Epidermal melanocyte (primary cell): Measurements from ENCODE around the gene WSCD2.

Experiments used
- DNase-seq: peaks from one replicate; pipeline ENCODE4 v3.0.0; 2011; ENCODE audit warnings: low spot score; ENCODE audit not compliant: insufficient read length

Gene WSCD2

GRCh38 chr12:108129017-108129812 is at the start of gene WSCD2:
Gene WSCD2, plus strand, starts transcription at chr12:108129288. Its CDS starts 66,545 bp downstream, at chr12:108195833.
- DNase-seq: no peak

- no peak for DNase-seq
Measured at GRCh38 chr12:108079721-108080120, 49.4 kb upstream of the WSCD2 start.

GRCh38 chr12:108080363-108080762 is 48.7 kb upstream of the WSCD2 start:
- no peak for DNase-seq

GRCh38 chr12:108082485-108082884 is 46.6 kb upstream of the WSCD2 start:
- DNase-seq: no peak

- no peak for DNase-seq
Measured at GRCh38 chr12:108087900-108088299, 41.2 kb upstream of the WSCD2 start.

- no peak for DNase-seq
Measured at GRCh38 chr12:108090107-108090899, 38.8 kb upstream of the WSCD2 start.

GRCh38 chr12:108090932-108091678 is 38.0 kb upstream of the WSCD2 start:
- no peak for DNase-seq

- DNase-seq: no peak
Measured at GRCh38 chr12:108091679-108092051, 37.4 kb upstream of the WSCD2 start.

- no peak for DNase-seq
Measured at GRCh38 chr12:108093209-108093608, 35.9 kb upstream of the WSCD2 start.

- DNase-seq: no peak
Measured at GRCh38 chr12:108094056-108094649, 34.9 kb upstream of the WSCD2 start.

GRCh38 chr12:108097160-108097911 is 31.8 kb upstream of the WSCD2 start:
- no peak for DNase-seq

- DNase-seq: no peak
Measured at GRCh38 chr12:108098374-108098773, 30.7 kb upstream of the WSCD2 start.

- no peak for DNase-seq
Measured at GRCh38 chr12:108099073-108099472, 30.0 kb upstream of the WSCD2 start.

- DNase-seq: no peak
Measured at GRCh38 chr12:108099778-108100489, 29.2 kb upstream of the WSCD2 start.

GRCh38 chr12:108101605-108102175 is 27.4 kb upstream of the WSCD2 start:
- DNase-seq: no peak

GRCh38 chr12:108102363-108102762 is 26.7 kb upstream of the WSCD2 start:
- no peak for DNase-seq

- DNase-seq: no peak
Measured at GRCh38 chr12:108103087-108103486, 26.0 kb upstream of the WSCD2 start.

- no peak for DNase-seq
Measured at GRCh38 chr12:108103517-108103916, 25.6 kb upstream of the WSCD2 start.

- DNase-seq: no peak
Measured at GRCh38 chr12:108104657-108105056, 24.4 kb upstream of the WSCD2 start.

- no peak for DNase-seq
Measured at GRCh38 chr12:108106599-108106998, 22.5 kb upstream of the WSCD2 start.
